ENCODE data around the gene TMC8.

TMC8 gene

GRCh38 chr17:78184351-78184750 is 53.8 kb downstream of the TMC8 start:
- DNase-seq, result no peak

DNA sequence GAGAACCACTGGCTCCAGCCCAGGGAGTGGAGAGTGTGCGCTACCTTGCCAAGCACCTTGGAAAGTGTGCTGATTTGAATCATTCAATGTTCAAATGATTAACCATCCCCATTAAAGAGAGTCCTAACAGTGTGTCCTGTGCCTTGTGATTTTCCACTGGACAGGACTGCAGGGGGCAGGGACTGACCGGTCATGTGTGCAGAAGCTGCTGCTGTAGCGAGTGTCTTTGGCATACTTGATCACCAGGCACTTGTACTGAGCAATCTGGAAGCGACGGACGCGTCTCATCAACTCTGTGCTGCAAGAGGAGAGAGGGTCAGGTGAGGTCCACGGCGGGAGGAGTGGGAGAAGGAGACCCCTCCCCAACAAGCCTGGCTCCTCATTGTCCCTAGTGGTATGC is 54.3 kb downstream of the TMC8 start:
- DNase-seq, result no peak

GRCh38 chr17:78185981-78186691 is 55.6 kb downstream of the TMC8 start:
- DNase-seq, result no peak

- DNase-seq, result peak; percentile 97 to 98
Observed at GRCh38 chr17:78186692-78187595, 56.4 kb downstream of the TMC8 start, which contains the start of the genes AFMID and TK1. AFMID (plus strand) TSS chr17:78187362; CDS start chr17:78187371, 9 bp downstream. TK1 (minus strand) TSS chr17:78187052; CDS start chr17:78186994, 58 bp downstream.

Data from NCI-H2081 (cell line).